GDM1 (cell line): Measurements from ENCODE around the gene DNAJB11.

Source experiments
- DNase-seq: peaks from one replicate; lab custom pipeline; 2025; lab: John Stamatoyannopoulos, UW

DNAJB11 gene

DNA sequence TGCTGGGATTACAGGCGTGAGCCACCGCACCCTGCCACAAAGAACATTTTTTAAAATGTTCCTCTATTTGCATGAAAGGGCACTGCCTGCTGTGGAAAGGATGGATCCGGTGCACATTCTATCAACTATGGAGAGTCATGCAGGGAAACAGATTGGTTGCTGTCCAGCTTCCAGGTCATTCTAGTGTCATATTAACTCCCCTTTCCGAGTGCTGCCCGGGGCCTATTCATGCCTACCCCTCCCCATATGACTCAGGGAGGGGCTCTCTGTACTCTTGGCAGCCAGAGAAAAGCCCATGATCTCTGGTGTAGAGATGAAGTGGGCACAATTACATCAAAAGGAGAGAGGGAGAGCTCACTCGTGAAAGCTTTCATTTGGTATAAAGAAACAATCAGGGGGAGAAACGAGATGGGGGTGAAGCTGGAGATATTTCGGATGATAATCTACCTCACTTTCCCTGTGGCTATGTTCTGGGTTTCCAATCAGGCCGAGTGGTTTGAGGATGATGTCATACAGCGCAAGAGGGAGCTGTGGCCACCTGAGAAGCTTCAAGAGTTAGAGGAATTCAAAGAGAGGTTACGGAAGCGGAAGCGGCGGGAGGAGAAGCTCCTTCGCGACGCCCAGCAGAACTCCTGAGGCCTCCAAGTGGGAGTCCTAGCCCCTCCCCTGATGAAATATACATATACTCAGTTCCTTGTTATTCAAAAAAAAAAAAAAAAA lies 26.2 kb downstream of the DNAJB11 start:
- no peak for DNase-seq

DNA sequence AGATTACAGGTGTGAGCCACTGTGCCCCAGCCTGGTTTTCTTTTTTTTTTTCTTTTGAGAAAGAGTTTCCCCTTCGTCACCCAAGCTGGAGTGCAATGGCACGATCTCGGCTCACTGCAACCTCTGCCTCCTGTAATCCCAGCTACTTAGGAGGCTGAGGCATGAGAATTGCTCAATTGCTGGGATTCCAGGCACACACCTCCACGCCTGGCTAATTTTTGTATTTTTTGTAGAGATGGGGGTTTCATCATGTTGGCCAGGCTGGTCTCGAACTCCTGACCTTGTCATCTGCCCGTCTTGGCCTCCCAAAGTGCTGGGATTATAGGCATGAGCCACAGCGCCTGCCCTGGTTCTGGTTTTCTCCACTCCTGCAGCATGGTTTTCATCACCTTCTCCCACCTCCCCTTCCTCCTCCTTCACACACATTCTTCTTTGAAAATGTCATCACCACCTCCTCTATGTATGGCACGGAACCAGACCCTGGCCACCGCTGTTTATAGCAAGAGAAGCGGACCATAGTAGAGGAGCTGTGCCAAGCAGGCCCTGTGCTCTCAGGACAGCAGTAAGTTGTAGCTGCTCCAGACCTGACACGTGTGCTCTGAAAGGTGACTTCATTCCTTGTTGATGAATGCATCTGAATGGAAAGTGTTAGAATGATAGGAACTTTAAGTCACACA lies 27.7 kb downstream of the DNAJB11 start:
- no peak for DNase-seq

DNA sequence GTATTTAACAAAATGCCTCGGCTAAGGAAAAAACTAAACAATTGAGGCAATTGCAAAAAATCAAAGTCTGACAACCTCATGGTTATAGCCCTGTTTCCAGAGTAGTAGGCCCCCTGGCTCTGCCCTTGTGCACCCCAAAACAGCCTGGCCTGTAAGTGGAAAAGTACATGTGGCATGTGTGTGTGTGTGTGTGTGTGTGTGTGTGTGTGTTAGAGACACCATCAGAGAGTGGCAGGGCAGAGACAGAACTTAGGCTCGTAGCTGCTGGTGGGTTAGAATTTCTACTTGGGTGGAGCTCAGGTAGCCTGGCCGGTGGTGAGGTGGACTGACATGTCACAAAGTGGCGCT lies 28.2 kb downstream of the DNAJB11 start:
- no peak for DNase-seq

DNA sequence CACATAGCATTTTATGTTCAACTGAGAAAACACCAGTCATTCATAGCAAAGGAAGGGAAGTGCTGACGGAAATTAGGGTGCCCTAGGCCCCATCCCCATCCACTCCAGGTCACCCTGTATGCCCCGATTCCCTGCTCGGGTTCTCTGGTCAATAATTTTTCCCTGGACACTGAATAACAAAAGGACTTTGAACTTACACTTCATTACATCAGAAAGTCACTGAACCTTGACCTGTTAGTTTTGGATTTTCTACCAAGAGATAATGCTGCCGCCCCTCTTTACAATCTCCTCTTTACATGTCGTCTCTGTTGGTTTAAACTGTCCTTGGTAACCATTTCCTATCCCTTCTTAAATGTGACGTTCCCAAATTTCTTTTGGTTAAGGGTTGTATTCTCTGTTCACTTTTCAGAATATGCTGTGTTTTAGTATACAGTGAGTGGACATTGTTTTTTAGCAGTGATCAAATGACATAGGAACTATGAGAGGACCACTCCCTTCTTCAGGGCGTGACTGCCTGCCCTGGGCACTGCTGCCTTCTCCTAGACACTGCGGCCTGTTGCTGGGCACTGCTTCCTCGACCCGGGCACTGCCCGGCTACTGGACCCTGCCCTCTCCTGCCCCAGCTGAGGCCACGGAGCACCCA lies 28.7 kb downstream of the DNAJB11 start:
- DNase-seq = no peak

DNA sequence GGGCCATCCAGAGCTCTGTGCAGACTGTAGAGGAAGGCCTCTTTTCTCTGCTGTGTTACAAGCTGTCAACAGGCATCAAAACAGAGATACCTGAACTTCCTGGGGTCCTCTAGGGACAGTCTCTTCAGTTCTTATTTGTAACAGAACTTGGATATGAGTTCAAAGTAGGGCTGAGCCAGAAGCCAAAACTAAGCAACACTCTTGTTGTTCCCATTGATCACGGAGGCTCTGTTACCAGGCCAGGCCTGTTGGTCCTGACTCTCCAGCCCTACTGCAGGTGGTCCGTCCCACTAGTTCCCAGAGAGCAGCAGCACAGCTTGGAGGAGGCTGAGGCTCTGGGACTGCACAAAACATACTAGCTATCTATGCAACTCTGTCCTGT lies 29.3 kb downstream of the DNAJB11 start:
- DNase-seq = no peak

DNA sequence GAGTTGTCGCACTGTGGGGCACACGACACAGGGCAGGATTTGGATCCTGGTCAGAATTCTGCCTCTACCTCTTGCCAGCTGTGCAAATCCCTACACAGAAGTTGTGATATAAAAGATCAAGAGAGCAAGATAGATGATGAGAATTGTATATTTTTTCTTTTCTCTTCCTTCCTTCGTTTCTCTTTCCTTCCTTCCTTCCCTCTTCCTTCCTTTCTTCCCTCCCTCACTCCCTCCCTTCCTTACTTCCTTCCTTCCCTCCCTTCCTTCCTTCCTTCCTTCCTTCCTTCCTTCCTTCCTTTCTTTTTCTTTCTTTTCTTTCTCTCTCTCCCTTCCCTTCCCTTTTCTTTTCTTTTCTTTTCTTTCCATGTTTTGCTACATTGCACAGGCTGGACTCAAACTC lies 30.4 kb downstream of the DNAJB11 start:
- DNase-seq = no peak

DNA sequence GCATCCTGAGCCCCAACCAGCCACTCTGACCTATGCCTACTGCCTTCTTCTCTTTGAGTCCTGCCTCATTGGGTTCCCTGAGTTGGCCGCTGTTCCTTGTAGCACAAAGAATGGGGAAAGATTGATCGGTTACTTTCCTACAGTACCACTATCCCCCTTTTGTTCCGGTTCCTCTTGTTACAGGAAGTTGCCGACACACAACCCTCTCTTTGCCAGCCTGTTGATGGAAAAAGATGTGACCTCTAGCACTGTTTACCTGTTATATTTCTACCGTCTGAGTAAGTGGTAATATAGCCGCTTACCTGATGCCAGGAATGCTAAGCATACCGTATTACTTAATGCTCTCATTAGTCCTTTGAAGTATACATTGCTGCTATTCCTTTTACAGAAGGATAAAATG lies 32.6 kb downstream of the DNAJB11 start:
- DNase-seq = no peak

DNA sequence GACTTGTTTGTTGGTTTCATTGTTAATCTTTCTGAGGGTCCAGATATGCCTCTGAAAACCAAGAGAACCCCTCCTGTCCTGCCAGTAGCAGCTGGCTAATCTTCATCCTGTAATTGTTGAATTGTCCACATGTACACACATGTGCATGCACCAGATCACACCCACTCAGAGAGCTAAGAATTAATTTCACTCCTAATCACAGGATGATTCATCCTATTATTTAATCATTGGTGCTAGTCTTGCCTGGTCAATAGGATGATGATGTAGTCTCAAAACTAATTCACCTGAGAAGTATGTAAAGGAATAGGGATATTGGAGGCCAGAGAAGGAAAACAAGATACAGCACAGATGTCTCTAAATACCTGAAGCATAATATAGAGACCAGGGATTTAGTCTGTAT lies 34.6 kb downstream of the DNAJB11 start:
- no peak for DNase-seq

DNA sequence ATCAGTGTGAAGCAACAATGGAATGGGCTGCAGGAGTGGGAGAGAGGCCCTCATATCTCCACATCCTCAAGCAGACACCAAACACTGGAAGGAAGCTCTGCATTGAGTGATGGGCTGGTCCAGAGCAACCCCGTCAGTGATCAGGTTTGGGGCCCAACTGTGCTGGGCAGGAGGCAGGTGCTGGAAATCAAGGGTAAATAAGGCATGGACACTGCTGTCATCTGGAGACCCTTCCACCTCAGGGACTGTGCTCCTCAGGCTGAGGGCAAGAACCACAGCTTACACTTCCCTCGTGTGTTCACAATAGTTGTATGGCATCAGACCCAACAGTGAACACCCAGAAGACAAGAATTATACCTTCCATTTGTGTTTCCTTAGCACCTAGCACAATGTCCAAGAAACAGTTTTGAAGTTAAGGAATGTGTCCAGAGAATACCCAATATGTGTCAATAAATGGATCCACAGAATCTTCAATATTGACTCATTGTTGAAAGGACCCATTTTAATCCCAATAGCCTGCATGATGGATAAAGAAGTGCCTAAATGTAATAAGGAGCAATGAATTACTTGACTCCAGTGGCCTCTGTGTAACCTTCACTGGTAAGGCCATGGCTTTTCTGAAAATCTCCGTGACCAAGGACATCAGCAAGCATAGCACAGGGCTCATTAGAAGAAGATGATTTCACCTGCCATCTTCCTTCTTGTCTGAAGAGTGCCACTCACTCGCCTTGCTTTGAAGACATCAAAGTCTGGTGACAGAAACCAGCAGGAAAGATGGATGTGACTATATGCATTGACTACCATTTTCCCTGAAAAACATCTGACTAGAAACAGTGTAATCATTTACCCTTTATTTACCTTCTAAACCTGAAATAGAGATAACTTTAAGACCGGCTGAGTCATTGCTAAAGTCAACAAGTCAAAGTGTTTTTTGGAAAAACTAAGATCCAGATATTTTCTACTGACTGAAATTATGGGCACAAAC lies 35.3 kb downstream of the DNAJB11 start:
- no peak for DNase-seq

DNA sequence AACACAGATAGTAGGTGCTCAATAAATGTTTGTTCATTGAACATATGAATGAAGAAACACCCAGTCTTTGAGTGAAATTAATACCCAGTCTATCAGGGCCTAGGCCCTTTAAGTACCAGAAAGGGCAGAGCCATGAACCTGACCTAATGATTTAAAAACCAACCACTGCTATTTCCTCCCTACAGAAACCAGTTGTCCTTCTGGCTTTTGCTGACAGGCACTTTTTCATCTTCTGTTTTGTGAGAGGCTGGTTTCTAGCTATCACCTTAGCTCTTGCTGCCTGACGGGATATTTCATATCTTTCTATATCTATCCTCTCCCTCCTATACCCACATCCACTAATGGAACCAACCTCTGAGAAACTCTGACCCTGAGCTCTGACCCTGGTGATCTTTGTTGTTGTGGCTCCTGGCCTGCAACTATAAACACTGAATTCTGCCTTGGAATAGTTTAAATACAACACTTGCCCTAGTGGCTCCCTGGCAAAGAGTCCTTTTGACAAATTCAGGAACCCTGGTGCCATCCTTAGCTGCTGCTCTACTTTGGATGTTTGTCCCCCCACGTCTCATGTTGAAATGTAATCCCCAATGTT lies 38.2 kb downstream of the DNAJB11 start:
- no peak for DNase-seq

DNA sequence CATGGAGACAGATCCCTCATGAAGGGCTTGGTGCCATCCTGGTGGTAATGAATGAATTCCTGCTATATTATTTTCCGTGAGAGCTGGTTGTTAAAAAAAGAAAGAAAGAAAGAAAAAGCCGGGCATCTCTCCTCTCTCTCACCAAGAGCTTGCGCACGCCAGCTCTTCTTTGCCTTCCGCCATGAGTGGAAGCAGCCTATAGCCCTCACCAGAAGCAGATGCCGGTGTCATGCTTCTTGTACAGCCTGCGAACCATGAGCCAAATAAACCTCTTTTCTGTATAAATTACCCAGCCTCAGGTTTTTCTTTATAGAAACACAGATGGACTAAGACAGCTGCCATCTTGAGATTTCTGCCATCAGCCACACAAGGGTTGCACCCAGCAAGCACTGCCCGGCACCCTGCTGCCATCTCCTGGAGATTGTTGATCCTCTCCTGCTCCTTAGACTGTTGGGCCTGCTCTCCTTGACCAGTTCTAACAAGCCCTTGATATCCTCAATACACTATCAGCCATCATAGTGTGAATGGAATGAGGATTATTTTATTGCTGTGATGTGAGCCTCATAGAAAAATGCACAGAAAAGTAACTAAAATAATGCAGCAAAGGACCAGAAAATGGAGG lies 38.8 kb downstream of the DNAJB11 start:
- DNase-seq = no peak

DNA sequence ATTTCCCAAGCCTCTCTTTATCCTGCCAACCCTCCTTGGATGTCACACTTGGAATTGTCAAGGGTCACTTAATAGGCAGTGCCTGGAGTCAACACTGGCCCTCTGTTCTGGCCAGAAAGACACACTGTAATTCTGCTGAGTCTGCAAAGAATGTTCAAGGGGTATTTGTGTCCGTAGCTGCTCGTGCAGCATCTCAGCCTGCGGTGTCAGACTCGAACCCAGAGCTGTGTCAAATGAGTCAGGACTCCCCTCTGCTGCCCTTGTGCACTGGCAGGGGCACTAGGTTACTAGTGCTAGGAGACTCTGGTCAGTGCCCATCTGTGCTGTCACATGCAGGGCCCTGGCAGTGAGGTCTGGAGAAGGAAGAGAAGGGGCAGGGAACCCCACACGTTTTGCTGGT lies 41.5 kb downstream of the DNAJB11 start:
- DNase-seq = no peak

DNA sequence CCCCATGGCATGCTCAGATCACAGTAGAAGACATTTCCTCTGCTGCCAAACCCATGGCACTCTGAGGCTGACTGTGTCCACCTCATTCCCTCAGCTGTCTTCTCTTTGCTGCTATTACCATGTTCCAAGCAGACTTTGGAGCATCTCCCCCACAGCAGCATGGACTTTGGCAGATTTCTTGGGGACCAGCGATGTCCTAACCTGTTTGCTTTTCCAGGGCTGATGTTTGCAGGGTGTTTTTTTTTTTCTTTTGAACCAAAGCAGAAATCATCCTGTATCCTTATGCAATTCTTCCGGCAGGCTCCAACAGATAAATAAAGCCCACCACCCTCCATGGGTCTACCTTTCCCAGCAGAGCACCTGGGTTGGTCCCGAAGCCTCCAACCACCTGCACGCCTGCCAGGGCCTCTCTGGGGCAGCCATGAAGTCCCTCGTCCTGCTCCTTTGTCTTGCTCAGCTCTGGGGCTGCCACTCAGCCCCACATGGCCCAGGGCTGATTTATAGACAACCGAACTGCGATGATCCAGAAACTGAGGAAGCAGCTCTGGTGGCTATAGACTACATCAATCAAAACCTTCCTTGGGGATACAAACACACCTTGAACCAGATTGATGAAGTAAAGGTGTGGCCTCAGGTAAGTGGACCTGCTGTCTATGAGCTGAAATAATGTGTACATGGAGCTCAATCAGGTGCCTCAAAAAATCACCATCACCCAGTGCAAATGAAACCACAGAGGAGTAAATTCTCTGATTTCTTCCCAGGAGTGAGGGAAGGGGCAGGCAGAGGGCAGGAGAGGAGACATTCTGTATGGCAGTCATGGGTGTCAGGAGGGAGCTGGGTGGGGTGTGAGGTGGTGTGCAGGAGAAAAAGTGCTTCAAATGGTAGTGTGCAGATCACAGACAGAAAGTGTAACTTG lies 42.5 kb downstream of the DNAJB11 start, which contains the start of gene AHSG:
Gene AHSG (plus strand): TSS at position 340 of the 916 bp plus-strand sequence. CDS start 82 bp downstream, at position 422.
- DNase-seq = no peak

DNA sequence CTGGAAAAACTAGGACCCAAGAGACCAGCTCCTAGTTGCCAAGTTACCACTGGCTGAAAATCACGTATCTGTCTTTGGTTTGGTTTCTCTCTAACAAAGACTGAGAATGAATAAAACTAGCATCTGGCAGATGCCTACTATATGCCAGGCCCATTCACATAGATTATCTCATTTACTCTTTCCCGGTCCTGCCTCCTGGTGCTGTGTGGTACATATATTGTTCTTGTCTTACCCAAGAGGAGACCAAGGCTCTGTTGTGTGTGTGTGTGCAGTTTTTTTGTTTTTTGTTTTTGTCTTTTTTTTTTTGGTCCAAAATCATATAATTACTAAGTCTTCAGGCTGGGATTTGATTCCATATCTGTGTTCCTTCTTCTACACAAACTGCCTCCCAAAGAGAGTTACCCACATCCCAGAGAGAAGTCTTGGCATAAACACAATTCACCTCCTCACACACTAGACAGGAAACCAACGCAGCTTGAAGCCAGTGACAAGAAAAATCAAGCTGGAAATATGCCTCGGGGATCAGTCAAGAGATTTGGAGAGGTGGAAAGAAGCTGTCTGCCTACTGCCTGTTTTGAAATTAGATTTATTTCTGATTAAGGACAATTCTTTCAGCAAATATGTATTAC lies 43.2 kb downstream of the DNAJB11 start:
- DNase-seq = no peak

DNA sequence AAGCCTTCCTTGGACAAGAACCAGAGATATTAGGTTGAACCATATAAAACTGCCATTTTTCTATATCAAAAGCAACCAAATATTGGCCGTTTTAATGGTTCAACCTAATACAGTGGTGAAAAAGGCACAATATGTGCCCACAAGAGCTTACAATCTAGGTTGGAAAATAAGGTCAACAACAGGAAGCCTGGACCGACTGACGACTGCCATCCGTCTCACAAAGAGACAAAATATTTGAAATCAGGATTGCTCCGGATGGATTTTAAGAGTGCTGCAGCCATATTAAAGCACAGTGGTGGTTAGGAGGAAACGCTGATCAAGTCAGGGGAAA lies 43.7 kb downstream of the DNAJB11 start:
- DNase-seq = no peak

DNA sequence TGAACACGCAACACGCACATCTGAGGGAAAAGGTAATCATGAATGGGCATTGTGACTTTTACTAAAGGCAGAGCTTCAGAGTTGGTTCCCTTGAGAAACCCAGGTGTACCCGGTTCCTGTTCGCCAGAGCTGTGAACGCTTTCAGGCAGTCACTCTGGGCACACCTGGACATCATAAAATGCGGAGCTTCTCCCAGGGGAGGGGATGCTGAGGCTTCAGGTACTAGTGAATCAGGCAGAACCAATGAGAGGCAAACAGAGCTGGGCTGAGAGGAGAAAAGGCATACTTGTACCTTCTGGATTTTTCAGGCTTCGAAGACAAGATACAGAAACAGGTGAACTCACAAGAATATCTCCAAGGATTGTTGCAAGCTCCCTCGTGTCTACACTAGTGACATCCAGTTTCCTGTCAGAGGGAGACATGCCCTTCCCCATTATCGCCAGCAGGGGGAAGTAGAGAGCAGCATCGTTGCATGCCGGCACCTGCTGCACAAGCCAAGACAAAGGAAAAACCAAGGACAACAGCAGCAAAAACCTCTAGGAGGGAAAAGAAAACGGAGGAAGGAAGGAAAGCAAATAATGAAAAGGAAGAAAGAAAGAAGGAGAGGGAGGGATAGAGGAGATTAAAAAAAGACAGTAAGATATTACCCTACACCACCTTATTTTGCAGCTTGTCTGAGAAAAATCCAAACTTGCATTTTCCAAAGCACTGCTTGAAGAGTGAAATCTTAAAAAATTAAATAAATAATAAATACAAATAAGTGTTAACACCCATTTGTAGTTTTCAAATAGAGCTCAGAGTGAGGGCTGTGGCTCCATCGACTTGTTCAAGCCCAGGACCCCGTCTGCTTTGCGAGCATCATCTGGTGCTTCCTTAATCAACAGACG lies 44.3 kb downstream of the DNAJB11 start:
- peak; percentile 38 for DNase-seq

DNA sequence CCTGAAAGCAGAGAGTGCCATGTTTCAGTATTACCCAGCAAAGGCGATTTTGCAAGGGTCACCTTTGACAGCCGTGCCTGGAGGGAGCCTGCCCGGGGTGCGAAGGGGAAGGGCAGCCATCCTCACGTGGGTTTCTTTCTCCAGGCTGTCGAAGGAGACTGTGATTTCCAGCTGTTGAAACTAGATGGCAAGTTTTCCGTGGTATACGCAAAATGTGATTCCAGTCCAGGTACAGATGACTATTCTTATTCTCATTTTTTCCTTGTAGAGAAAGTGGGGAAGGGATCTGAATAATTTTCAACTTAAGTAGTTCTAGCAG lies 45.7 kb downstream of the DNAJB11 start:
- DNase-seq = no peak

DNA sequence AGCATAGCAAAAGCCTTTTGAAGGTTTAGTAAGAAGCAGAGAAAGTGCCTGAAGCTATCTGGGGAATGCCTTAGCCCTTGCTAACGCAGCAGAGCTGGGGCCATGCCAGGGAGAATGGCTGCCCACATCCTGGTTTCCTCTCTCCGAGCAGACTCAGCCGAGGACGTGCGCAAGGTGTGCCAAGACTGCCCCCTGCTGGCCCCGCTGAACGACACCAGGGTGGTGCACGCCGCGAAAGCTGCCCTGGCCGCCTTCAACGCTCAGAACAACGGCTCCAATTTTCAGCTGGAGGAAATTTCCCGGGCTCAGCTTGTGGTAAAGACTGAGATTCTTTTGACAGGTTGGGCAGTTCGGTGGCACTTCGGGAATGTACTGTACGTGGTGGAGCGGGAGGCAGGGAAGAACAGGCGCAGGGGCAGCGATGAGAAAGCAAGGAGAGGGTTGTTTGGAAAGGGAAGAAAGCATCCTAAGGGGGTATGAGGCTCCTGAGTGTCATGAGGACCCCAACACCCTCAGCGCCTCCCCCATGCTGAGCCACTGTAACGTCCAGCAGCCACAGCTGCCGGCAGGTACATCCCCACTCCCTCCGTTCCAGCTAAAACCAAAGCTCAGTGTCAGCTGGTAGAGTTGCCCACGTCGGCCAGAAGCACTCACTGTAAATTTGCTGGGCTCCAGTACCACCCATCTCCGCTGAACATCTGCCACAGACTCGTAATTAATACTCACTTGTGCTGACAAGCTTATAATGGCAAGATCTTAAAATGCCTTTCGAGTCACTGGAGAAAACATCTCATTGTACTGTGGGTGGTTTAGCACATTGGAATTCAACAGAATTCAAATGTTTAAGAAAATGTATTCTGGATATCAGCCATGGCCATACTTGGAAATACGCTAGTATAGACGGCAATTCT lies 46.8 kb downstream of the DNAJB11 start:
- peak; percentile 79 for DNase-seq
